HG03442 (cell line): ENCODE measurements around the gene CSNK1A1L.
A peak's percentile ranks its signal among the peaks of the same experiment; 100 is the strongest.

Experiments used
- ATAC-seq: cut with Tn5 transposase; IDR thresholded peaks from one replicate; pipeline ENCODE4 v1.9.1; 2021; ENCODE audit warnings: mild to moderate bottlenecking, moderate library complexity; ENCODE audit not compliant: unreplicated experiment

Gene CSNK1A1L

DNA sequence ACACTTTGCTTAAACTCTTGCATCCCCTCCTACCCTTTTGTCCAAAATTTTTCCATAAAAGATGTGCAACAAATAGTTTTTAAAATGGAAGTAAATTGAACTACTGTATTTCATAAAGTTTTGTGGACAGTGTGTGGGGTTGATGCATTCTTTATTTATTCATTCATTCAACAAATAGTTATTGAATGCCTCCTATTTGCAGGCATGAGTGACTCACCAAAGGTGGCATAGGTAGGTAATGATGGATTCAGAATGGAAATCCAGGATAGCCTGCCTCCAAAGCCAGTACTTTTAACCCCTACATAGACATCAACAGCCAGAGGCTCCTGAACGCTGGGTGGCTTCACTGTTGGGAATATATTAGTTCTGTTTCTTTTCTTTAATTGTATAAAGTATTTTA, 2.4 kb upstream of the CSNK1A1L start:
- no peak for ATAC-seq

DNA sequence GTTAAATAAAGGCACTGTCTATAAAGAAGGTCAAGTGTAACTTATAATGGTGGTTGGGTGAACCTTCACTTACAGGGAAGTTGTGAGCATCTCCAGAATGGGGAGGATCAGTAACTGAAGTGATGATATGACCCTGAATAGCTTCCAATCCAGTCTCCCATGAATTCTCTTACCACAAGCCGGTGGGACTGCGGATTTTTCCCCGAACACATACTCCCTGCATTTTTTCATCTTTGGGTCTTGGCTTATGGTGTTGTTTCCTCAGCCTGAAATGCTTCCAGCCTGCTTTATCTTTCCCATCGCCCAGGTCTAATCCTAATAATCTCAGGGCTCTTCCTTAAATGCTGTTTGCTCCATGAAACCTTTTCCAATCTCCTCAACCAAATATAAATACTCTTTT, 2.0 kb upstream of the CSNK1A1L start:
- ATAC-seq: no peak

DNA sequence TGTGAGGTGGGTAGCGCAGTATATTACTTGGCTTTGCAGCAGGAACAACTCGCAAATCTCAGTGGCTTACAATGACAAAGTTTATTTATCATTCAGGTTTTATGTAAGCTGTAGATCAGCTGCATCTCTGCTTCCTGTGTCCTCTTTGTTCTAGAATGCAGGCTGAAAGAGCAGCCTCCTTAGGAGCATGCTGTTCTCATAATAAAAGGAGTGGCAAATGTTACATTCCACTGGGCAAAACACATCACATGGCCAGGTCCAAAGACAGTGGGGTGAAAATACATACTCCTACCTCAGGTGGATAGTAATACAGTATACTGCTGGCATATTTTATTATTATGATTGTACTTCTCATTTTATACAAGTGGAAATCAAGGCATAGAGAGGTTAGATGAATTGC, 1.2 kb upstream of the CSNK1A1L start:
- ATAC-seq: no peak

DNA sequence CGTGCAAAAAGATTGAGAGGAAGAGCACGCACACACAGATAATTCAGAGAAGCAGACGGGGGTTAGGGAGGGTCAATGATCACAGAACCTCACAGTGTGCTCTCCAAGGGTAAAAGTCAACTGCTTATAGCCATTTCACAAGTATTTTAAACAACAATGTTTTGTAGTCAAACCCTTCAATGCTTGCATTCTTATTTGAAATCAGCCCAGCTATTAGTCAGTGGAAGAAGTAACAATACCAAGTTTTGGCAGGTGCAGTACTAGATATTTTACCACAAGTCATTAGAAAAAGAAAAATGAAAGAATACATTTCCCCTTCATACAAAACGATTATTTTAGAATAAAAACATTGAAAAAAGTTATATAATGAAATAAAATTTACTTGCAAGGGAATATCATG, 2.6 kb downstream of the CSNK1A1L start:
- ATAC-seq: no peak

DNA sequence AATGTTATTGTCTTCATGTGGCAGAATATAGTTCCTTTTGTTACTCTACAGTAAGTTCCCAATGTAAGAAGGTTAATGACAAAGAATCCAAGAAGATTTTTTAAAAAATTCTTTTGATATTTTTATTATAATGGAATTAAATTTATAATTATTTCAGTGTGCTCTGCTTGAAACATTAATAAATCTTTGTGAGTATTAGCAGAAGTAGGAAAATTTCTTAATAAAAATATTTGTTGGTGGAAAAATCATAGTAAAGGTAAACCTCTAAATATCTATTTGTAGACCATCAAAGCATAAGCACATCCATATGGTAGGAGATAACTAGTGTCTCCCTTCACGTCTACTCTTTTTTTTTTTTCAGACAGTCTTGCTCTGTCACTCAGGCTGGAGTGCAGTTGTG, 4.3 kb downstream of the CSNK1A1L start:
- no peak for ATAC-seq

DNA sequence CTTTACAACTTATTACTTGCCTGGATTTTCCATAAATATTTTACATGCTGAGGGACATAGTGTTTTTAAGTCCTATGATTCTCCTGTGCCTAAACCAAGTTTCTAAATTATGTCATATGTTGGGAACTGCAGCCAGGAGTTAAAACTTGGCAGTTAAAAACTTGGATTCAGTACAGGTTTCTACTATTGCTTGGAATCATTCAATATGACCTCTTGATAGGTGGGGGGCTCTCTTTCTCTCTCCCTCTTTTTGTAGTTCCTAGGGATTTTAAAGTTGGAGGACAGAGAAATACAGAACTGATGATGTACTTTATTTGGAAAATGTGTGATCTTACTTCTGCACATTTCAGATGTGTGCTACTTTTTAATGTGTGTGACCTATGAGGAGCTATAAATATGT, 4.7 kb downstream of the CSNK1A1L start:
- no peak for ATAC-seq

DNA sequence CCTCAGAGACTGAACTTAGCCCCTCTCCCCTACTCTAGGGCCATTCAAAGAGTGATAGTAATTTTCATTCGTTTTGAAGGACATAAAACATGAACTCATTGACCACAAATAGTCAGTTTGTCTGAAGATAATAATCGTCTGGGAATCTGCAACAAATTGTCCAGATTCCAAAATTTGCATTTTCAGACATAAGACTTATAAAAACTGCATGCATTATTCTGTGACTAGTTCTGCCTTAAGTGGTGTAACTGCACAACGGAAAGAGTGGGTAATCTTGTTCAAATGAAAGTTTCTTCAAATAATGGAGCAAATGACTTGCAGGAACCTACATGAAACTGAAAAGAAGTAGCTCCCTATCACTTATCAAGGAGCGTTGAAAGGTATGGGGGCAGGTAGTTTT, 8.4 kb downstream of the CSNK1A1L start:
- no peak for ATAC-seq

DNA sequence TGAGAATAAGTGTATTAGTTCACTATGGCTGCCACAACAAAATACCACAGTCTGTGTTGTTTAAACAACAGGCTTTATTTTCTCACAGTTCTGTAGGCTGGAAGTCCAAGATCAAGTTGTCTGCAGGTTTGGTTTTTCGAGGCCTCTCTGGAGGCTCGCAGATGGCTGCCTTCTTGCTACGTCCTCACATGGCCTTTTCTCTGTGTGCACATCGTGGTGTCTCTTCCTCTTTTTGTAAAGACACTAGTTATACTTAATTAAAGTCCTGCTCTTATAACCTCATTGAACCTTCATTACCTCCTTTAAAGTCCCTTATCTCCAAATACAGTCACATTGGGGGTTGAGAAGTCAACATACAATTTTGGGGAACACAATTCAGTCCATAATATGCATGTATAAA, 10.6 kb downstream of the CSNK1A1L start:
- ATAC-seq: no peak

DNA sequence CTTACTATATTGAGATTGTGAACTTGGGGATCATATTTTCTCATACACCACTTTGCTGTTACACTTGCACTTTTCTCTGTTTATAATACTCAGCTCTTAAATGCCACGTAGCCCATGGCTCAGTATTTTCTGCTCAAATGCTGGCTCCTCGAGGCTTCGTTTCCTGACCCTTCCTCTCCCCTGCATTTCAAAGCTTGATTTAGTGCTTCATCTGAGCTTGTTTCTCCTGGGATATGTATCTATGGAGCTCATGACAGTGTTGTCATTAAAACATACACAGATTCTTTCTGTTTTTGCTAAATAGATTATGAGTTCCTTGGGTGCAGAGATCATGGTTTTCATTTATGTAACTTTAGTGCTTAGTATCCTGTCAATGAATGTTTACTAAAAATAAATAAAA, 11.4 kb downstream of the CSNK1A1L start:
- no peak for ATAC-seq

DNA sequence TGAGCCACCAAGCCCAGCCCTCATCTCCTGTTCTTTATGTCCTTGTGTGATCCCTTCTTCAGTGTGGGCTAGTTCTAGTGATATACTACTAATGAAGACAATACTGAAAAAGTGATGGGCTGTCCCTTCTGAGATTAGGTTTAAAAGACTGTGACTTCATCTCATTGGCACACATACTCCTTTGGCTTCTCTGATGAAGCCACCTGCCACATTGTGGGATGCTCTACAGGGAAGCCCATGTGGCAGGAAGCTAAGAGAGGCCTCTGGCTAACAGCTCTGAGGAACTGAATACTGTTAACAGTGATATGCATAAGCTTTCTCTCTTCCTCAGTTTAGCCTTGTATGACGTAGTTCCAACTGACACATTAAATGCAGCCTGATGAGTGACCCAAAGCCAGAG, 13.6 kb downstream of the CSNK1A1L start:
- no peak for ATAC-seq

DNA sequence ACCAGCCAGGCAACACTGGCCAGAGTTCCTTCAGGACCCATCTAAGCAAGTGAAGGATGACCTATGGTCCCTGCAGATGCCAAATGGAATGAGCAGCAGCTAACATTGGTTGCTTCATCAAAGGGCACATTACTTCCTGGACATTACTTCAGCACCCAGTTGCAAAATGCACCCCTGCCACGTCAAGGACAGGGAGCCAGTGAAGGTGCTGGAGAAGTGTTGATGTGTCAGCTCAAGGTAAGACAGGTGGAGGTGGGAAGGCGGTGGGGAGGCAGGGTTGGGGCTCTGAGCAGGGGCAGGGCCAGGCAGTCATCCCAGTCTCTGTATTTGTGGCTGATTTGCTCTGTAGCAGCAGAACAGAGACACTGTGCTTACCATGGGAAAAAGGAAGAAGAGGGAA, 14.6 kb downstream of the CSNK1A1L start:
- ATAC-seq: no peak

DNA sequence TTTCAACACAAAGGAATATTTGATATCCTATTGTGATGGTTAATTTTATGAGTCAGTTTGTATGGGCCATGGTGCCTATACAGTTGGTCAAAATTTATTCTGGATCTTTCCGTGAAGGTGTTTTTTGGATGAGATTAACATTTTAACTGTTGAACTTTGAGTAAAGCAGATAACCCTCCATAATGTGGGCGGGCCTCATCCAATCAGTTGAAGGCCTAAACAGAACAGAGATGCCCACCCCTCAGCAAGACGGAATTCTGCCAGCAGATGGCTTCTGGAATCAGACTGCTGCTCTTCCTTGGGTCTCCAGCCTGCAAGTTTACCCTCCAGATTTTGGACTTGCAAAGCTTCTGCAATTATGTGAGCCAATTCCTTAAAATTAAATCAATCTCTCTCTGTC, 16.0 kb downstream of the CSNK1A1L start:
- no peak for ATAC-seq

DNA sequence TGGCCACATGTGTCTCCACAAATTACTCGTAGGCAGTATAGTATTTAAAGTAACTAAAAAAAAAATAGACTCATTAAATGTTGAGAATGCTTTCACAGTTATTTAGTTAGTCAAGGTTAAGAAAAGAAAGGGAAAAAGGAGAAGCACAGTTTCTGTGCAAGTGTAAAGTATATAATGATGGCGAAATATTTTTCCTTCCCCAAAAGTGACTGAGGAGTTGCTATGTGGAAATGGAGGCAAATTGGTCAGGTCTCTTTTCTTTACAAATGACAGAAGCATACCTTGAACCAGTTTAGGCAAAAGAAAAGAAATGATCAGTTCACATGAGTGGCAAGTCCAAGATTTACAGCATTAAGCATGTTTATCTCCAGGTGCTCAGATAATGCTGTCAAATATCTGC, 18.0 kb downstream of the CSNK1A1L start:
- no peak for ATAC-seq

DNA sequence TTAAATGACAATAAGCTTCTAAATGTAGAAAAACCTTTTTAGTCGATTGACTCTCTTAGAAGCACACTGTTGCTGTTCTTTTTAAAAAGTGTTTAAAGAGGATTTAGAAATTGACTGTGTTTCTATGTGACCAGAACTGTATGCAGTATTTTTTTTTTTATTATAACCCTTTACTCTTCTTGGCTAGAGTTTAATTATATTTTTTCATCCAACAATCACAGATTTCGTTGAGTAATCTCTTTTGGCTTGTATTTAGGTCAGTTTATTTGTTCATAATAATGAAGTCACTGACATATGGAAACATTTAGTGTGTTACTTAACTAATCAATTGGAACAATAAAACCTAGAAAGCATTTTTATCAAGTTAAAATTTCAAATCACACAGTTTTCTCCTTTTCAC, 19.9 kb downstream of the CSNK1A1L start:
- ATAC-seq: no peak

DNA sequence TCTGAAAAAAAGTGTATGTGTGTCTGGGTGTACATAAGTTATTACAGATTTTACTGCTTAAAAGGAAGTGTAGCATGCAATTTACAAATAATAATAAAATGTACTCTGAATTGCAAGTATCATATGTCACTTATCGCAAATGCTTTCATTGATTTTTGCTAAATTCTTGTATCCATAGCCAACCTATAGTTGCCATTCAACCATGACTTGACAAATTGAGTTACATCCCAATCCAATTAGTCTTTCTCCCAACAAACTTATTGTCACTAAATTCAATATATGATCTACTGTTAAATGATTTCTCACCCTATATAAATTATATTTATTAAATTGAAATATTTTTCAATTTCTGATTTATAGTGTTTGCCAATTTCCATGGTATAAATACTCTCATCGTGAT, 28.6 kb downstream of the CSNK1A1L start:
- no peak for ATAC-seq

DNA sequence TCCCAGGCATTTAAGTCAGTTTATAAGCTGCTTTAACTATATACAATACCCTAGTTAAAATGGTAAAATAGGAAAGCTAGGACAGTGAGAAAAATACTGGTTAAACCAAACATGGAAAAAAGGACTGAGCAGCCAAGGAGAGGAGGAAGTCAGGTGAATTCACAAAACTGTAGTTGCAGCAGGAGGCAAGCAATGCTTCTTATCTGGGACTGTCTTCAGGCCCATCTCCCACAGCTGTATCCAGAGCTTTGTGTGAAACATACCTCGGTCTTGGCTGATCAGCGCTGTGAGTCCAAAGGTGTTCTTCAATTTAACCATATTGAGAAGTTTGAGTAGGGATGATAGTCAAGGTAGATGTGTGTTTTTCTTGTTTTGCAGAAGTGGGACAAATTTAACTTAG, 30.3 kb downstream of the CSNK1A1L start:
- no peak for ATAC-seq

DNA sequence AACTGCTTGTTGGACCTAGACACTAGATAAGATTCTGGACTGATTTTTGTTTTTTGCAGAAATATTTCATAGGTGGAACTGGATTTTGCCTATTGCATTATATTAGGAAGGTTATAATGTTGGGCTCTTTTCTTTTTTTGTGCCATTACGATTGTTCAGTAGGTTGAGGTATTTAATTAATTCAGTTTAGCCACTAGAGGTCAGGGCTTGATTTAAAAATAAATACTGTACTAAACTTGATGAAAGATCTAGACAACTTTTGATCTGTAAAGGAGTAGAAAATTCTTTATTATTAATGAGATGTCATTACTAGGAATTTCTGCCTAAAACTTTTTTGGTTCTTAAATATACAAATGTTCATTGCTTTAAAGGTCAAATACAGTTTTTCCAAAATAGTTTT, 30.8 kb downstream of the CSNK1A1L start:
- peak; percentile 39 for ATAC-seq

DNA sequence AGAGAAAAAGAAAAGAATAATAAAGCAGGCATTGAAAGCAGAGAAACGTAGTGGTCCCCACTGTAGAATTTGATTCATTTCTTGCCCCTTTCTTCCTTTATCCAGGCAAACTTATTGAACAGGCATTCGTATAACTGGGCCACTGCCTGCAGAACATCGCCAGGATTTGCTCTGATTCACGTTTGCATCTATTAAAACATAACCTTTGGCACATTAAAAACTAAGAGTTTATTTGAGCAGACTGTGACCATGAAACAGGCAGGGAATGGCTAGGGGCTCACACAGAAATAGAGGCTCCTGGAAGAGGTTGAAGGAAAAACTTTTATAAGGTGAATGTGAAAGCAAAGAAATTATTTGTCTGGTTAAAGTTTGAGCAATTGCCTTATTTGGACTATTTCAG, 33.4 kb downstream of the CSNK1A1L start:
- ATAC-seq: no peak

DNA sequence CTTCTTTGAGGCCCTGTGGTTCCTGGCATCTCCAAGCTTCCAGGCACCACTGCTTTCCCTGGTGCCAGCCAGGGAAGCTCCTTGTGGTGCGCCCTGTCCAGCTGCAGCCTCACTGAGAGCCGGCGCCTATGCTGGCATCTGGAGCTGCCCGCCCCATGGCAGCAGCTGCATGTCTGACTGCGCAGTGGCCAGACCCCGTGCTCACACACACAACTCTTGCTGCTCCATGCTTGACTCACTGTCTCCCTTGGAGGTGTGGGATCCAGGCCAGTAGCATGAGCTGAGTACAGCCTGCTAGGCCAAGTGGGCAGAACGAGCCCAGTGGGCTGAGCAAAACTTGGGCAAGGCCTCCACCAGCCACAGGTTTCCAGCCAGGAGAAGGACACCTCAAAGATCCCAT, 34.5 kb downstream of the CSNK1A1L start:
- no peak for ATAC-seq

DNA sequence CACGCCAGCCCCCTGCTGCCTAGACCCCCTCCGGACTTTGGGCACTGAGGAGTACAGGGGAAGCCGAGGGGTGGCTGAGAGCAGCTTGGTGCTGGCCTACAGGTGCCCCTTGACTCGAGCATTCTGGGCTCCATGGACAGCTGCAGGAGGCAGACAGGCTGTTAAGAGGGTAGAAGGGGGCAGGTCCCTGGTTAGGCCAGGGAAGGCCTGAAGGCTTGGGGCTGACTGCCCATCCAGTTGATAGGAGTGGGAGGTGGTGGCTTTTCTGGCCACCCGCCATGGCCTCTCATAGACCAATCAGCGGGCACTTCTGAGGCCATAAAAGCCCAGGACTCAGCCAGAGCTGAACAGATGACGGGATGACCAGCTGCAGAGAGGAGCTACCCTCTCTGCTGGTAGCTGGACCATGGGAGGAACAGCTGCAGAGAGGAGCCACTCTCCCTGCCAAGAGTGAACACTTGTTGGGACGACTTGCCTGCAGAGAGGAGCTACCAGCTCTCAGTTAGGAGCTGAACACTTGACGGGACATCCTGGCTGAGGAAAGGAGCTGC, 35.2 kb downstream of the CSNK1A1L start:
- no peak for ATAC-seq

DNA sequence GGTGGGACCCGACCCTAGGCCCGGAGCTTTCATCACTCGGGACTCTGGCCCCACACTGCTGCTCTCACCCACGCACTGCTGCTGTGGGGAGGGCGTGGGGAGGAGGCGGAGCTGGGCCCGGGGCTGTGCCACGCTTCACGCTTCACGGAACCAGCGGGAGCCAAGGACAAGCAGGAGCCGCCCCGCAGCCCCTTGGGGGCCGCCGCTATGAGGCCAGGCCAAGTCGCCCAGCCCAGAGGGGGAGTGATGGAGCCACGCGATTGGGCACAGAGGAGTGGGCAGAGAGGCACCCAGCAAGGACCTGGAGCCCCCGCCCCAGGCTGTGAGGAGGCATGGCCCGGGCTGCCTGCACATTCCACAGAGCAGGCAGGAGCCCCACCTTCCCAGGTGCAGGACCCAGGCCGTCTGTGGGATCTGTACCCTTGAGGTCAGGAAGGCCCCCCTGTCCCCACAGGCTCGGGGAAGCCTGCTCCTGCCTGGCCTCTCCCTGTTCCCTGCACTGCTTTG, 35.8 kb downstream of the CSNK1A1L start:
- no peak for ATAC-seq

DNA sequence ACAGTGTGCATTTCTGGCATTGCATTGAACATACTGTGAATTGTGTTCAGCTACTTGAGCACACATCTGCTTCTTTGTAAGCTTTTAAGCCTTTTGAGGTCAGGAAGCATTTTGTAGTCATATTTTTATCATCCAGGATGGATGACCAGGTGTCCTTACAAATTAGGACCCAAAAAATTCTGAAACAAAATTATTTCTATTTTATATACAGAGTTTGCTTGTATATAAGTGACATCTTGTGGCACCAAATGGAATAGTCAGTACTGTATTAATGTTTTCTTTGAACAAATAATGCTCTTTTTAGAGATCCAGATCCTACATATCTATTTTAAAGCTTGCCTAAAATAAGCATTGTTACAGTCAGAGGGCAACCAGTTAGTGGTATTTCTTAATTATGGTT, 36.5 kb downstream of the CSNK1A1L start:
- ATAC-seq: no peak

DNA sequence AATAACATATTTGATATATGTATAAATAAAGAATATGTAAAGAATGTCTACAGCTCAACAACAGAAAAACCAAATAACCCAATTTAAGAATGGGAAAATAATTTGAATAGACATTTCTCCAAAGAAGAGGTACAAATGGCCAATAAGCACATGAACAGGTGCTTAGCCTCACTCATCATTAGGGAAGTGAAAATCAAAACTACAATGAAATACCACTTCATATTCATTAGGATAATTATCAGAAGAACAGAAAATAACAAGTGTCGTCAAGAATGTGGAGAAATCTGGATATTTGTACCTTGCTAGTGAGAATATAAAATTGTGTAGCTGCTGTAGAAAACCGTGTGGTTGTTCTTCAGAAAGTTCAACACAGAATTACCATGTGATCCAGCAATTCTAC, 37.6 kb downstream of the CSNK1A1L start:
- ATAC-seq: no peak
